IPS-15b (cell line): ENCODE measurements around the gene MYD88.

Experiments used
- H3K27me3 ChIP-seq: one replicate; pipeline ENCODE4 v1.6.1; 2013; ENCODE audit warnings: low read length; ENCODE audit not compliant: control insufficient read depth, insufficient read depth
- H3K36me3 ChIP-seq: one replicate; pipeline ENCODE4 v1.6.1; 2013; ENCODE audit warnings: low read length; ENCODE audit not compliant: control insufficient read depth, insufficient read depth
- H3K4me1 ChIP-seq: one replicate; pipeline ENCODE4 v1.6.1; 2013; ENCODE audit warnings: mild to moderate bottlenecking, low read length; ENCODE audit not compliant: control insufficient read depth, insufficient read depth
- H3K4me3 ChIP-seq: one replicate; pipeline ENCODE4 v1.5.1; 2013; ENCODE audit warnings: low read depth, low read length
- H3K9ac ChIP-seq: one replicate; pipeline ENCODE4 v1.6.1; 2013; ENCODE audit warnings: low read depth, mild to moderate bottlenecking, low read length
- H3K9me3 ChIP-seq: one replicate; pipeline ENCODE4 v1.6.1; 2013; ENCODE audit warnings: mild to moderate bottlenecking, low read length; ENCODE audit not compliant: control insufficient read depth, insufficient read depth

MYD88 gene

DNA sequence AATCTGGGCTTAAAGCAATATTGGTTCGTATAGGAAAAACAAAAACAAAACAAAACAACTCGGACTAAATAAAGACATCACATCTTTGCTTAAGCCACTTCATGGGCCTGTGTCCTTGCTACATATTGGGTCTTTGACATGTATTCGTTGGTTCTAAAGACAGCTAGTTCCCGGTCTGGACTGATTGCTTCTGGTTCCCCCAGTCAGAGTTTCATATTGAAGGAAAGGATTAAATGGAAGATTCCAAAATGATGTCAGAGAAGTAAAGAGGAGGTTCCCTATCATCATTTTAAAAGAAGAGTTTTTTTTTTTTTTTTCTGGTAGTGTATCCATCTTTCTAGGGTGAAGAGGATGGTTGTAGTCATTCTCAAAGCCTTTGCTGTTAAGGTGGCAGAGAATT lies 29.1 kb downstream of the MYD88 start:
- H3K4me3 ChIP-seq: no peak overlapping the region

DNA sequence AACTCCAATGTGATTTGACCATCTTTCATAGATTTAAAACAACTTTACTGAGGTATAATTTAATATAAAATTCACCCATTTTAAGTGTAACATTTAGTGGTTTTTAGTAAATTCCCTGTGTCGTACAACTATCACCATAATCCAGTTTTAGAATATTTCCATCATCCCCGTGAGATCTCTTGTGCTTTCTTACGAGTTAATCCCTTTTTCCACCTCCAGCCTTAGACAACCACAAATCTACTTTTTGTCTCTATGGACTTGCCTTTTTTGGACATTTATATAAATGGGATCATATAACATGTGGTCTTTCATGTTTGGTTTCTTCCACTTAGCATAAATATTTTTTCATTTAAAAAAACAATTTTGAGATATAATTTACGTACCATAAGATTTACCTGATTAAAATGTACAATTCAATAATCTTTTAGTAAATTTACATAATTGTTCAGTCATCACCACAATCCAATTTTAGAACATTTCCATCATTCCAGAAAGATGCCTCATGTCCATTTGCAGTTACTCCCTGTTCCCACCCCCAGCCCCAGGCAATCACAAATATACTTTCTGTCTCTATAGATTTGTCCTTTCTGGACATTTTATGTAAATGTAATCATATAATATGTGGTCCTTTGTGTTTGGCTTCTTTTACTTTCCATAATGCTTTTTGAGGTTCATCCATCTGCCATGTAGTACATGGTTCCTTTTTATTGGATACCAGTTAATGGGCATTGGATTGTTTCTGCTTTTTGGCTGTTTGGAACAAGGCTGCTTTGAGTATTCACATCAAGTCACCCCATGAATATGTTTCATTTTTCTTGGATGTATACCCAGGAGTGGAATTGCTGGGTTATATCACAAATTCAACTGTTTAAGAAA lies 29.9 kb downstream of the MYD88 start:
- Histone ChIP-seq H3K4me3 (no peak overlapping the region), H3K36me3 (no peaks in the 10 kb centered on the region), H3K27me3 (no peaks in the 10 kb centered on the region), H3K9me3 (no peaks in the 10 kb centered on the region), H3K4me1 (no peaks in the 10 kb centered on the region), H3K9ac (no peak overlapping the region)

More for the DNA sequence above, 29.1 kb downstream of the MYD88 start:
- no peak overlapping the region for H3K9ac ChIP-seq
- no peaks in the 10 kb centered on the region for H3K27me3 ChIP-seq
- no peaks in the 10 kb centered on the region for H3K4me1 ChIP-seq
- H3K9me3 ChIP-seq: no peaks in the 10 kb centered on the region
- no peaks in the 10 kb centered on the region for H3K36me3 ChIP-seq

DNA sequence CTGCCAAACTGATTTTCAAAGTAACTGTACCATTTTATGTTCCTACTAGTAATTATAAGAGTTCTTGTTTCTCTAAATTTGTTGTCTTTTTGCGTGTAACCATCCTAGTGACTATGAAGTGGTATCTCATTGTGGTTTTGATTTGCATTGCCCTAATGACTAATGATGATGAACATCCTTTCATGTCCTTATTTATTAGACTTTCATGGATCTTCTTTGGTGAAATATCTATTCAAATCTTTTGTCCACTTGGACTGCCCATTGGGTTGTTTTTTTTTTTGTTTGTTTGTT lies 30.5 kb downstream of the MYD88 start:
- Histone ChIP-seq H3K9me3 (no peaks in the 10 kb centered on the region), H3K27me3 (no peaks in the 10 kb centered on the region), H3K4me1 (peaks cover 4% of the 10 kb centered on the region), H3K36me3 (no peaks in the 10 kb centered on the region), H3K4me3 (no peak overlapping the region), H3K9ac (no peak overlapping the region)

DNA sequence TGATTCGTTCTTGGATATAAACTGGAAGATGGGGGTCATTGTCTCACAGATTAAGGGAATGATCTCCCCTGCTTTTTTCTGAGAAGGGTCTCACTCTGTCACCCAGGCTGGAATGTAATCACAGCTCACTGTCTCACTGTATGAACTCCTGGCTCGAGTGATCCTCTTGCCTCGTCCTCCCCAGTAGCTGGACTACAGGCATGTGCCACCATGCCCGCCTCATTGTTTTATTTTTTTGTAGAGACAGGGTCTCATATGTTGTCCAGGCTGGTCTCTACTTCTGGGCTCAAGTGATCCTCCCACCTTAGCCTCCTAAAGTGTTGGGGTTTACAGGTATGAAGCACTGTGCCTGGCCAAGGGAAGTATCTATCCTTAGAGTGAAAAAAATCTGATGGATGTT lies 32.3 kb downstream of the MYD88 start:
- Histone ChIP-seq H3K4me3 (no peak overlapping the region), H3K9ac (no peak overlapping the region), H3K4me1 (peaks cover 4% of the 10 kb centered on the region), H3K9me3 (no peaks in the 10 kb centered on the region), H3K27me3 (no peaks in the 10 kb centered on the region), H3K36me3 (no peaks in the 10 kb centered on the region)

- Histone ChIP-seq H3K4me3 (no peak overlapping the region), H3K36me3 (no peaks in the 10 kb centered on the region), H3K9me3 (no peaks in the 10 kb centered on the region), H3K4me1 (peaks cover 4% of the 10 kb centered on the region), H3K9ac (no peak overlapping the region), H3K27me3 (no peaks in the 10 kb centered on the region)
Observed at GRCh38 chr3:38171622-38172021, 33.2 kb downstream of the MYD88 start.

GRCh38 chr3:38173834-38174418 lies 35.5 kb downstream of the MYD88 start:
- Histone ChIP-seq H3K27me3 (no peaks in the 10 kb centered on the region), H3K4me3 (no peak overlapping the region), H3K9ac (no peak overlapping the region)

DNA sequence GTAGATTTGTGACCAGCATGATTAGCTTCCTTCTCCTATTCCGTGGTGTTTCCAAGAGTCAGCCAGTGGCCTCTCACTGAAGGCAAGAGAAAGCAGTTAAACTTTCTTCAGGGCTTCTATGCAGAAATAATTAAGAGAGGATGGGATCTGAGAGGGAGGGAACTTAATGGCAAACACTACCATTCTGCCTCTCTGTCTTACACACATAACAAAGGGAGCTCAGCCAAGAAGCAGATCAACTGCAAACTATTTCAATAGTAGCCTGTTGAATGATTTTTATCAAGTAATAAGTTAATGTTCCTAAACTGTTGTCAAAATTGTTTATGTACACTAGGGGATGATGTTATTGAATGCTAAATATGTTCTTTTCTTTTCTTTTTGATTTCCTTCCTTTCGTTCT lies 38.7 kb downstream of the MYD88 start:
- Histone ChIP-seq H3K9ac (no peak overlapping the region), H3K36me3 (no peaks in the 10 kb centered on the region), H3K9me3 (no peaks in the 10 kb centered on the region), H3K4me3 (no peak overlapping the region), H3K27me3 (no peaks in the 10 kb centered on the region), H3K4me1 (peaks cover 8% of the 10 kb centered on the region)

More at GRCh38 chr3:38173834-38174418, 35.5 kb downstream of the MYD88 start:
- Histone ChIP-seq H3K9me3 (no peaks in the 10 kb centered on the region), H3K36me3 (no peaks in the 10 kb centered on the region), H3K4me1 (peaks cover 8% of the 10 kb centered on the region)

DNA sequence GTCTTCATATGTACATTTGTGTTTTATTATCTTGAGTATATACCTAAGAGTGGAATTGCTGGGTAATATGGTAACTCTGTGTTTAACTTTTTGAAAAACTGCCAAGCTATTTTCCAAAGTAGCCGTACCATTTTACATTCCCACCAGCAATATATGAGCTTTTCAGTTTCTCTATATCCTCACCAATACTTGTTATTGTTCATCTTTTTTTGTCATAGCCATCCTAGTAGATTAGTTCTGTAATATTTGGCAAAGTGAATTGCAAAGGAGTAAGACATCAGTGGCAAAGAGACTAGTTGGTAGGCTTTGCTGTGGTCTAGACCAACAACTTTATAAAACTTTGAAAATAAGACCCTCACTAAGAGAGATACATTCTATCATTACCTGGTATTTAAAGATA lies 48.3 kb downstream of the MYD88 start:
- no peaks in the 10 kb centered on the region for H3K9me3 ChIP-seq
- H3K4me3 ChIP-seq: no peak overlapping the region
- no peaks in the 10 kb centered on the region for H3K36me3 ChIP-seq
- H3K27me3 ChIP-seq: no peaks in the 10 kb centered on the region
- H3K9ac ChIP-seq: no peak overlapping the region
- H3K4me1 ChIP-seq: no peaks in the 10 kb centered on the region

- Histone ChIP-seq H3K27me3 (no peaks in the 10 kb centered on the region), H3K4me3 (no peak overlapping the region), H3K9ac (no peak overlapping the region), H3K9me3 (no peaks in the 10 kb centered on the region), H3K4me1 (no peaks in the 10 kb centered on the region), H3K36me3 (no peaks in the 10 kb centered on the region)
Observed at GRCh38 chr3:38190481-38190881, 52.0 kb downstream of the MYD88 start.
